Activated naive CD8-positive, alpha-beta T cell treated with anti-CD3 and anti-CD28 coated beads for 36 hours (primary cell): ENCODE measurements around the gene ARAP3. TPM values are rescaled to one million over a fixed set of nuclear protein-coding genes. Genes with fewer than 3 reads are reported as not detected.
A peak's percentile ranks its signal among the peaks of the same experiment; 100 is the strongest.

Source experiments
- DNase-seq: peaks from one replicate; pipeline ENCODE4 v3.0.0; 2021
- H3K27ac Mint-ChIP-seq: one replicate; pipeline ENCODE4 v1.8.0; 2022; ENCODE audit warnings: mild to moderate bottlenecking, moderate library complexity, mixed read lengths
- H3K27me3 Mint-ChIP-seq: one replicate; pipeline ENCODE4 v1.8.0; 2022; ENCODE audit warnings: mild to moderate bottlenecking, mixed read lengths
- H3K36me3 Mint-ChIP-seq: one replicate; pipeline ENCODE4 v1.8.0; 2021; ENCODE audit warnings: mild to moderate bottlenecking, mixed read lengths
- H3K4me1 Mint-ChIP-seq: one replicate; pipeline ENCODE4 v1.8.0; 2021; ENCODE audit warnings: mixed read lengths
- H3K4me3 Mint-ChIP-seq: one replicate; pipeline ENCODE4 v1.8.0; 2022; ENCODE audit warnings: mild to moderate bottlenecking, moderate library complexity, mixed read lengths
- H3K9me3 Mint-ChIP-seq: one replicate; pipeline ENCODE4 v1.8.0; 2022; ENCODE audit warnings: mixed read lengths
- total RNA-seq, 2 experiments: library from RNA; stranded (reverse); gene quantifications; one replicate each; pipeline ENCODE4 v1.2.3, GENCODE V29; 2021

ARAP3 gene
- total RNA-seq, 2 experiments from 2014 or later, result 4.1 to 5.7 TPM

DNA sequence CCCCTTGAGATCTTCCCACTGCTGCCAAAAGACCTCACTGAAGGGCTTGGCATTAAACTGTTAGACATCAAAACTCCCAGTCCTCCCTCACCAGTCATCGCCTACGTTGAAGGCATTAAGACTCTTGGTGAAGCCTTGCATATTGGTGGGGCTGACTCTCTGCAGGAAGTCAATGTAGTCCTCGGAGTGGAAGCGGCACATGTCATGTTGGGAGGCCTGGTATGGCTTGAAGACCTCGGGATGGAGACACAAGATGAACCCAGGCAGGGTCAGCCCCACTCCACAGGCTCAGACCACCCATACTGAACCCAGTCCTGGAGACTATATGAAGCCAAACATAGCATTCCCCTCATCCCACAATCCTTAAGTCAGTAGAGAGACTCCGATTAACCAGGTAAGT is 47.3 kb downstream of the ARAP3 start:
- H3K36me3 Mint-ChIP-seq, result peaks cover 27% of the 10 kb centered on the region
- H3K27me3 Mint-ChIP-seq, result no peaks in the 10 kb centered on the region
- DNase-seq, result no peak
- peak overlapping the region; percentile 97 for H3K4me3 Mint-ChIP-seq
- H3K4me1 Mint-ChIP-seq, result peaks cover 38% of the 10 kb centered on the region
- no peaks in the 10 kb centered on the region for H3K9me3 Mint-ChIP-seq
- H3K27ac Mint-ChIP-seq, result no peak overlapping the region

DNA sequence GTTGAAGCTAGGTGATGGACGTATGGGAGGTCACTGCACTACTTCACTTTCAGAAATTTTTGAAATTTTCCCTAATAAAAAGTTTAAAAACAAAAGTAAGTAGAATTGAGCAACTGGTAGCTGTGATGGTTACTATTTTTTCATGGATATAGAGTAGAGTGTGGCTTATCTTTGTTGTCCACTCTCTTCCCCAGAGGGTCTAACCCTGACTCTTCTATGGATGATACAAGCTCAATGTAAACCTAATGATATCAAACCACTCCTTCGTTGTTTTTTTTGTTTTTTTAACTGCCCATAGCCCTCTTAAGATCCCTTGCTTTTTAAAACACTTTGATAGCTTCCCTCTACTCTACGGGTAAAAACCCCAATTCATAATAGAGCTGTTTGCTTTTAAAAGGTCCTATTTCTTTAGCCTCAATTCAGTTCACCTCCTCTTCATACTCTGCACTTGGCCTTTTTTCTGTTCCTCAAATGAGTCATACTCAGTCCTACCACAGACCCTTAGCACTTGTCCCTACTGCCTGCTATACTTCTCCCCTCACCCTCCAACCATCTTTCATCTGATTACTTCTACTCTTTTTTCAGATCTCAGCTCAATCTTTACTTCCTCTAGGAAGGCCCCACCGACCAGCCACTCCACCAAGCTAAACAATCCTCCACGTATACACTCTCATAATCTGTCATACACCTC is 48.0 kb downstream of the ARAP3 start:
- peaks cover 38% of the 10 kb centered on the region for H3K4me1 Mint-ChIP-seq
- H3K27ac Mint-ChIP-seq, result no peak overlapping the region
- H3K4me3 Mint-ChIP-seq, result no peak overlapping the region
- no peaks in the 10 kb centered on the region for H3K9me3 Mint-ChIP-seq
- DNase-seq, result no peak
- peaks cover 27% of the 10 kb centered on the region for H3K36me3 Mint-ChIP-seq
- no peaks in the 10 kb centered on the region for H3K27me3 Mint-ChIP-seq

DNA sequence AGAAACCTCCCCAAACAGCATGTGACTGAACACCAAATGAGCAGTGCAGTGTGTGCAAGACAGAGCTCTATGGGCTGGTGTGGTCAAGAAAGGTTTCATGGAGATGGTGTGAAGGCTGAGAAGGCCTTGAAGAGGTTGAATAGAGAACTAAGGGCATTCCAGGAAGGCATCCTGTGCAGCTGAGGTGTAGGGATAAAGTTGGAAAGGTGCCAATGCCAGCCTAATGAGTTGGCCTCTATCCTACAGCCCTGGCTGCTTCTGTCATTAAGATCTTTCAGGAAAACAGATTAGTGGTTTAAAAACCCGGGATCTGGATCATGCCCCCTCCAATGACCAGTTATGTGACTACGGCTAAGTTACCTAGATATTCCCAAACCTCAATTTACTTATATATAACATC is 49.4 kb downstream of the ARAP3 start:
- Mint-ChIP-seq H3K9me3 (no peaks in the 10 kb centered on the region), H3K4me1 (peaks cover 31% of the 10 kb centered on the region), H3K27ac (no peak overlapping the region), H3K27me3 (no peaks in the 10 kb centered on the region), H3K36me3 (peaks cover 17% of the 10 kb centered on the region), H3K4me3 (no peak overlapping the region)
- DNase-seq, result no peak

DNA sequence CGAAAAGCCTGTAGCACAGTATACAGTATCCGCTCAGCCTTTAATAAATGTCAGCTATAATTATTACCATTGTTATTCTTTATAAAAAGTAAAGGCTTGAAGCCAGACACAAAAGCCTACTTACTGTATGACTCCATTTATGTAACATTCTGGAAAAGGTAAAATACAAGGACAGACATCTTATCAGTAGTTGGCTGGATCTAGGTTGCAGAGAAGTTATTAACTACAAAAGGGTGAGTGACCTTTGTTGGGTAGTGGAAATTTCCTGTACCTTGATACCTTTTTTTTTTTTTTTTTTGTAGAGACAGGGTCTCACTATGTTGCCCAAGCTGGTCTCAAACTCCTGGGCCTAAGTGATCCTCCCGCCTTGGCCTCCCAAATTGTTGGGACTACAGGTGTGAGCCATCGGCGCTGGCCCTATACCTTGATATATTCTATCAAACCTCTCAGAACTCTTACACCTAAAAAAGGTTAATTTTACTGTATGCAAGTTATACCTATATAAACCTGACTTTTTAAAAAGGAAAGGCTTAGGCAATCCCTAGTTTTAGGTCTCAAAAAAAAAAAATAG is 51.4 kb downstream of the ARAP3 start:
- H3K4me1 Mint-ChIP-seq, result peaks cover 25% of the 10 kb centered on the region
- H3K4me3 Mint-ChIP-seq, result no peak overlapping the region
- no peaks in the 10 kb centered on the region for H3K9me3 Mint-ChIP-seq
- no peak for DNase-seq
- H3K36me3 Mint-ChIP-seq, result peaks cover 17% of the 10 kb centered on the region
- no peak overlapping the region for H3K27ac Mint-ChIP-seq
- H3K27me3 Mint-ChIP-seq, result no peaks in the 10 kb centered on the region

DNA sequence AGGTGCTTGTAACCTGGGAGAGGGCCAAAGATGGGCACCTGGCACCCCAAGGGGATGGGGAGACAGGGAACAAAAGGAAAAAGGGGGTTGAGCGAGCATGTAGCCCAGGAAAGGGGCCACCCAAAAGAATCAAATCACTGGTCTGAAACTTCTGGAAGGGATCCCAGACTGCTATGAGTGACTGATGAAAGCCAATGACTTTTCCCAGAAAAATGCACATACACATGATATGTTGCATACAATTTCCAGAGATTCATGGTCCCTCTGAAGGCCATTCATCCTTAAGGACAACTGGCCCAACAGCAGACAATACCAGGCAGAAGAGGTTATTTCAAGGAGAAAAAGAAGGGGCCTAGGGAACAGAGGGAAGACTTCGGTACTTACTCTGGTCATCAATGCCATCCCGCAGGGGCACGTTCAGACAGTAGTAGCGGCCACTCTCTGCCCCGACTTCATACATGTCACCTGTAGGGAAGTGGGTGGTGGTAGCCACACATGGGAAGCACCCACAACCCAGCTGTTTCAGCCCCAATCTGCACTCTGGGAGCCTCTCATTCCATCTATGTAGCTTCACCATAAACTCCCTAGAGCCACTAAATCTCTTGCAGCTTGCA is 53.7 kb downstream of the ARAP3 start:
- peaks cover 15% of the 10 kb centered on the region for H3K4me1 Mint-ChIP-seq

DNA sequence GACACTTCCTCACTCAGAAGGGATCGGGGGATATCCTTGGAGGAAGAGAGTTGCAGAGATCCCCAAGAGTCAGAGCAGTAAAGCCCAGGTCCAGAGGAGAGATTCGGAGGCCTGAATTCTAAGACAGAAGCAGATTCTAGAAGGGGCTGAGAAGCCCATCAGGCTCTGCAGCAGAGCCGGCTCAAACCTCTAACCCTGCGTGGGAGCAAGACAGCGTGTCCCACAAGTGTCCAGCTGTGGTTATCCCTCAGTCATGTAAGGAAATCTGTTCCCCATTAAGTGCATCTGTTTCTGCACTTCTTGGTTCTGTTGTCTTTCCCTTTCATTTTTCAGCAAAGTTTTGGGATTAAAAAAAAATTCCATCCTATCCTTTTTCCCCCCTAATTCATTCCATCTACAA is 58.4 kb downstream of the ARAP3 start:
- Mint-ChIP-seq H3K36me3 (peaks cover 28% of the 10 kb centered on the region), H3K27ac (peak overlapping the region; percentile 77), H3K4me3 (no peak overlapping the region), H3K4me1 (peaks cover 25% of the 10 kb centered on the region), H3K27me3 (no peaks in the 10 kb centered on the region), H3K9me3 (no peaks in the 10 kb centered on the region)
- DNase-seq, result no peak

More for the DNA sequence above, 53.7 kb downstream of the ARAP3 start:
- H3K9me3 Mint-ChIP-seq, result no peaks in the 10 kb centered on the region
- H3K36me3 Mint-ChIP-seq, result peaks cover 16% of the 10 kb centered on the region
- no peak for DNase-seq
- H3K4me3 Mint-ChIP-seq, result no peak overlapping the region
- H3K27me3 Mint-ChIP-seq, result no peaks in the 10 kb centered on the region
- H3K27ac Mint-ChIP-seq, result no peak overlapping the region

DNA sequence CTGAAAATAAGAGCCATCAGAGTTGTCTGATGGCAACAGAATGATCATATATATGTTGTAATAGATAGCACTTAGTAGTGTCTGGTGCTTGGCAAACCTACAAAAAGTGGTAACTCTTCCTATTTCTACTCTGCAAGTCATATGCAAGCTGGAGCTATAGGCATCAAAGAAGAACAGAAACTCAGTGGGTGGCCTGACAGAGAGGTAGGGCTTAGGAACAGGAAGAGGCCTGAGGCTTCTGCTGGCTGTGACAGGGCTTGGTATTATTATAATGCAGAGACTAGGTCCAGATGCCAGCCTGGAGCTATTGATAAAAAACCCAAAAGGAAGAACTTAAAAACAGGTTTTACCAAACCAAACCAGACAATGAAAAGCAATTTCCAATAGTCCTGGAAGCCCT is 58.8 kb downstream of the ARAP3 start:
- H3K27ac Mint-ChIP-seq, result peak overlapping the region; percentile 77
- H3K27me3 Mint-ChIP-seq, result no peaks in the 10 kb centered on the region
- H3K4me1 Mint-ChIP-seq, result peaks cover 25% of the 10 kb centered on the region
- DNase-seq, result no peak
- H3K9me3 Mint-ChIP-seq, result no peaks in the 10 kb centered on the region
- H3K4me3 Mint-ChIP-seq, result peak overlapping the region; percentile 22
- H3K36me3 Mint-ChIP-seq, result peaks cover 30% of the 10 kb centered on the region

DNA sequence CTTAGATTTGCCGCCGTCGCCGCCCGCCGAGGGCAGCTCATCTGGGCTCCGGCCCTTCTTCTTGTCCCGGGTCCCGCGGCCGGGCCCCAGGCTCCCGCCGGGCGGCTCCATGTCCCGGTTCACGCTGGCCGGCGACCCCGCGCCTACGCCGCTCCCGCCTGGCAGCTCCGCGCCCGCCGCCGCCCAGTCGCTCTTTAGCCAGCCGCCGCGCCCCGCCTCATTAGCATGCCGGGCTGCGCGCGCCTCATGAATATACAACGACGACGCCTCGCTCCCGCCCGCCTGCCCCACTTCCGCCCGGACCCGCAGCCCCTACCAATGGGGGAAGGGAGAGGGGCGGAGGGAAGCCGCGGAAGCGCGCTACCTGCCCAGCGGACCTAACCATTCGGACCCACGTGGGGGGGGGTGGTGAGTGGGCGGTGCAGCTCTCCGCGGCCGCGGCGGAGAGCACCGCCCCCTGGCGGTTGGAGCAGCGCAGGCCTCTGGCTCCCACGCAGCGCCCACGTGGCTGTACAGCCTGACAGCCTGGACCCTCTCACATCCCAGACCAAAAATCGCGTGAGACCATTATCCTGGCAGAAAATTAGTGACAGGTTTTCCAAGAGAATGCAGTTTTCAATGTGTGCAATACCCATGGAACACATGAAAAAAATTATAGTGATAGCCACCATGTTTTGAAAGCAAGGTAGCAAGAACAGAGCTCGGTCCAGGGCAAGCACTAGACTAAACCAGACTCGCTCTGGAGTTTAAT is 63.1 kb downstream of the ARAP3 start, which contains the start of gene DIAPH1:
TSS of gene DIAPH1 (minus strand) at position 197 of the 751 bp plus-strand sequence. CDS start at position 111, 86 bp downstream.
- Mint-ChIP-seq H3K27me3 (no peaks in the 10 kb centered on the region), H3K36me3 (peaks cover 54% of the 10 kb centered on the region)

DNA sequence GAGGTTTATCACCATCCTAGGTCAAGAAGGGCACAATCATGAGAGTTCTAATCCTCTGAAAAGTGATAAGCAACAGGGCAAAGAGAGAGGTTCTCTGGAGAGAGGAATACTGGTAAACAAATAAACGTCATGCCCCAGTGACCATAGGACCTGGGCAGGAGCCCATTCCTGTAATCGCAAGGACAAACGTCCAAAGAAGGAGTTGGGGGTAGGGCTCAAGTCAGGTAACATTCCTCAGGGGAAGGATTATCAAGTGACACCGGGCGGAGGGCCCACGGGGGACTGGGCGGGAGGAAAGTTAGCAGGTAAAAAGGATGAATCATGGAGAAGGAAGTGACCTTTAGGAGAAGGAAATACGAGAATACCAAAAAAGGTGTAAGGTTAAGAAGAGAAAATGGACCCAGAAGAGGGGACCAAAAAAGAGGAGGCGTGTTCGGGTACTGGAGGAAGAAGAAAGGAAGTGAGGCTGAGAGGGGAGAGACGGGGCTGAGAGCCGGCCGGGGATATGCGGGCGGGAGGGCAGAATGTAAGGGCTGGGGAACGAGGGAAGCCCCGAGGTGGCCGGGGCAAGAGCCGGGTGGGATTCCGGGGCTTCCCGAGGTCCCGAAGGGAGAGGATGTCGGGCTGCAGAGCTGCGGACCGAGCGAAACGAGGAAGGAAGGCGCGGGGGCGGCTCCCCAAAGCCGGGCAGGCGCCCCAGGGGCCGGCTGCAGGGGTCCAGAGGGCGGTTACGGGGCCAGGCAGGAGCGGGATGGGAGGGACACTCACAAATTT is 63.8 kb downstream of the ARAP3 start:
- Mint-ChIP-seq H3K9me3 (peaks cover 2% of the 10 kb centered on the region), H3K27me3 (no peaks in the 10 kb centered on the region), H3K4me3 (peak overlapping the region; percentile 97), H3K27ac (peak overlapping the region; percentile 97), H3K4me1 (peaks cover 50% of the 10 kb centered on the region), H3K36me3 (peaks cover 52% of the 10 kb centered on the region)
- DNase-seq, result peak; percentile 62

More for the DNA sequence above, 63.1 kb downstream of the ARAP3 start, which contains the start of gene DIAPH1:
- H3K4me3 Mint-ChIP-seq, result peak within 1 kb of the TSS; percentile 97
- peaks cover 2% of the 10 kb centered on the region for H3K9me3 Mint-ChIP-seq
- peaks cover 51% of the 10 kb centered on the region for H3K4me1 Mint-ChIP-seq
- peak within 1 kb of the TSS; percentile 97 for H3K27ac Mint-ChIP-seq
- DNase-seq, result peak; percentile 99

DNA sequence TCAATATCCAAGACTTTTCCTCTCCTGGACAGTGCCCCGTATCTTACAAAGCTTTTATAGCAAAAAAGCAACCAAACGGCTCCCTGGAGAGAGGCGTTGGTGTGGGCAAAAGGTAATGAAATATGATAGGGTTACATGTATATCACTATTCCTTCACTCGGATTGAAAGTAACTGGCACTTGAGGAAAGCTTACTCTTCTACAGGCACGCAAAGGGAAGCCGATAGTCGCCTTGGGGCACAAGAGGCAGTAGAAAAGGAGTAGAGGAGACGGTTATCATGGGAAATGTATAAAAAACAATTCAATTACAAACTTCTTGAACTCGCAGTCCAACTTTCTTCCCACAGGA is 64.4 kb downstream of the ARAP3 start:
- H3K27me3 Mint-ChIP-seq, result no peaks in the 10 kb centered on the region
- no peak for DNase-seq
- peak overlapping the region; percentile 97 for H3K4me3 Mint-ChIP-seq
- peaks cover 2% of the 10 kb centered on the region for H3K9me3 Mint-ChIP-seq
- peaks cover 51% of the 10 kb centered on the region for H3K36me3 Mint-ChIP-seq
- peak overlapping the region; percentile 97 for H3K27ac Mint-ChIP-seq
- peaks cover 50% of the 10 kb centered on the region for H3K4me1 Mint-ChIP-seq

DNA sequence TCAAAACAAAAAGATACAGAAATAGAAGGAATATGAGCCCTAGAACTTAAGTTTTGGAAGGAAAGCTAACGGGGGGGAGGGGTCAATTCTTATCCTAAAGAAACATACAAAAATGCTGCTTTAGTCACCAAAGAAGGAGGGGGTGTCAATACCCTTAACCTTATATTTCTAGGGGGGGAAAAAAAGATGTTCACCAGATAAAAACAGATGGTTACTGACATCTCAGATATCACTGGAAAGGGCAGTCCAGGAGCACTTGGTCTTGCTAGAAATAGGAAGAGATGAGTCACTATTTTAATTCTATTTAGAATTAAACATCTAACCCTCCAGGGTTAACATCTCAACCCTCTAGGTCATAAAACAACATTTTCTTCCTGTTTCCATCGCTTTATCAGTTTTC is 64.9 kb downstream of the ARAP3 start:
- H3K4me3 Mint-ChIP-seq, result peak overlapping the region; percentile 97
- DNase-seq, result no peak
- H3K27ac Mint-ChIP-seq, result peak overlapping the region; percentile 97
- H3K36me3 Mint-ChIP-seq, result peaks cover 54% of the 10 kb centered on the region
- H3K9me3 Mint-ChIP-seq, result peaks cover 2% of the 10 kb centered on the region
- H3K27me3 Mint-ChIP-seq, result no peaks in the 10 kb centered on the region
- peaks cover 54% of the 10 kb centered on the region for H3K4me1 Mint-ChIP-seq

DNA sequence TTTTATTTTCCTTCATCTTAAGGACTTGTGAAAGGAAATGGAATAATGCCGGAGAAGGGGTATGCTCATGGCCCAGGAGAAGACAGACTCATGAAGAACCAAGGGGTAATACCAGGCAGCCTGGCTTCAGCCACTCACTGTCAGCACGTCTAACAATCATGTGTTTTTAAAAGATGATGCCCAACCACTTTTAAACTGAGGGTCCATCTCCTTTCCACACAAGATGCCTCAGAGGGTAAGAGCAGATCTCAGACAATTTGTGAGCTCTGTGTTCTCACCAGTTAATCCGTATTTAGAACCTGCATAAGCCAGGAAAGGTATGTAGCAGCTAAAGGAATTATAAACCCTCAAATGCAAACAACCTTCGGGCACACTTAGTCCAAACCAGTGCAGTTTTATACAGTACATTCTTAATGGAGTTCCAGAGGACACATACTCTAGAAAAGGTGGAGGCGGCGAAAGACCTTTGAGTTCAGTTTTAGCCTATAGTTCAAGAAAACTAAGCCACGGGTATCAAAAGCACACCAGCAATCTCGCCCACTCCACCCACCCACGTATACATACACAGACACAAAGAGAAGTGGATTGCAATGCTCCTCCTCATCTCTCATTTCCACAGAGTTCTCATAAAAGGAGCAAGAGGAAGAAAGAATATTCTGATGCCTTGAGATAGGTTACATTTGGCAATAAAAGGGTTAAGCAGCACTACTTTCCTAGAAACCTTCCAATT is 65.9 kb downstream of the ARAP3 start:
- peaks cover 57% of the 10 kb centered on the region for H3K4me1 Mint-ChIP-seq

DNA sequence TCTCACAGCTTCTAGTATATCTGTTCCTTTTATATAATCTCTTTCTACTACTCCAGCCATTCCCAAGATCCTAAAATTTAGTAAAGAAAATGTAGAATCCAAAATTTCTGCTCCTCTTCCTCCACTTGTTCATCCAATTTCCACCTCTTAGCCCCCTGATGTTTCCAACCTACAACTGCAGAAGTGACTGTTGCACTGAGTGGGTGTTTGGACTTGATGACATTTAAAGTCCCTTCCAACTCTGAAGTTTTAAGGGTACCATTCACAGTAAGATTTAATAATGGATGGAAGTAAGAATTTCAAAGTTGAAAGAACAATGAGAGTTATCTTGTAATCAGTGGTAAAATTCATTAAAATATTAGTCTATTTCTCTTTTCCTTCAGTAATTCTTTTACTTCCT is 68.7 kb downstream of the ARAP3 start:
- H3K9me3 Mint-ChIP-seq, result peaks cover 3% of the 10 kb centered on the region
- no peak for DNase-seq
- peaks cover 61% of the 10 kb centered on the region for H3K36me3 Mint-ChIP-seq
- H3K4me3 Mint-ChIP-seq, result peak overlapping the region; percentile 35
- no peaks in the 10 kb centered on the region for H3K27me3 Mint-ChIP-seq
- peaks cover 67% of the 10 kb centered on the region for H3K4me1 Mint-ChIP-seq
- peak overlapping the region; percentile 59 for H3K27ac Mint-ChIP-seq

More for the DNA sequence above, 65.9 kb downstream of the ARAP3 start:
- Mint-ChIP-seq H3K9me3 (peaks cover 2% of the 10 kb centered on the region), H3K4me3 (peak overlapping the region; percentile 97), H3K27ac (peak overlapping the region; percentile 97), H3K27me3 (no peaks in the 10 kb centered on the region), H3K36me3 (peaks cover 52% of the 10 kb centered on the region)
- no peak for DNase-seq

DNA sequence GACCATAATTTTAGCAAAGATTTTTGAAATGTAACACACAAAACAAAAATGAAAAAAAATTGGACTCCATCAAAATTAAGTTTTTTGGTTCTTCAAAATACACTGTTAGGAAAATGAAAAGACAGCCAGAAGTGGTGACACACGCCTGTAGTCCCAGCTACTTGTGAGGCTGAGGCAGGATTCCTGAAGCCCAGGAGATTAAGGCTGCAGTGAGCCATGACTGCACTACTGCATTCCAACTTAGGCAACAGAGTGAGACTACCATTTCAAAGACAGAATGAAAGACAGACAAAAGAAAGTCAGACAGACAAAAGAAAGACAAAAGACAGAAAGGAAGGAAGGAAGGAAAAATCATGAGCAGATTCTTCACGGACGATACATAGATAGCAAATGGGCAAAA is 70.7 kb downstream of the ARAP3 start:
- no peak for DNase-seq
- H3K4me3 Mint-ChIP-seq, result no peak overlapping the region
- peaks cover 75% of the 10 kb centered on the region for H3K4me1 Mint-ChIP-seq
- H3K9me3 Mint-ChIP-seq, result peaks cover 2% of the 10 kb centered on the region
- H3K27me3 Mint-ChIP-seq, result no peaks in the 10 kb centered on the region
- peaks cover 47% of the 10 kb centered on the region for H3K36me3 Mint-ChIP-seq
- H3K27ac Mint-ChIP-seq, result peak overlapping the region; percentile 28
